Measurements from ENCODE around the gene ARHGAP26. TPM values are rescaled to one million over a fixed set of nuclear protein-coding genes. Genes with fewer than 3 reads are reported as not detected.

Gene ARHGAP26
- polyA plus RNA-seq, 1 donor (not counting 4 experiments of a cell fraction or from before 2014, with no cell fraction given), result 3.9 TPM

DNA sequence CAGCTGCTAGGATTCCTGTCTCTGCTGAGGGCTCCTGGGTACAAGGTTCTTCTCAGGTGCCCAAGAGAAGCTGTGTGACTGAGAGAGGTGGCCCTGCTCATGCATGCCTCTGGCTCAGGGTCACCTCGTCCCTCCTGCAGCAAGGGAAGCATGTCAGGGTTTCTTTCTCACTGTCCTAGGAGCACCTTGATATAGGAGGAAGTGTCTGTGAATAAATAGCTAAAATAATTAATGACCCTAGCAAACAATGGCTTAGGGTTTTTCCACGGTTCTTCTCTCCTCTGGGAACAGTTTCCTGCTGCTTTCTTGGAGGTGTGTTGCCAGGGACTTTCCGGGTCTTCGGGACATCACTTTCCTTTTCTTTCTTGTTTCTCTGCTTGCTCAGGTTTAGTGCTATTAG lies 87.2 kb downstream of the ARHGAP26 start:
- Histone ChIP-seq H3K79me2 (ENCODE audit: control insufficient read depth, insufficient read depth, low read length) (no peaks in the 10 kb centered on the region), H4K20me1 (ENCODE audit: control insufficient read depth, extremely low read depth, insufficient read depth, low read length) (no peaks in the 10 kb centered on the region), H3K9me3 (ENCODE audit: control insufficient read depth, low read depth, low read length) (no peaks in the 10 kb centered on the region), H3K9ac (ENCODE audit: control insufficient read depth, extremely low read depth, insufficient read depth, low read length) (no peak overlapping the region), H3K4me3 (ENCODE audit: control insufficient read depth in 2 of 3, extremely low read depth in 1 of 3, insufficient read depth in 2 of 3, low read depth in 1 of 3, low read length in 3 of 3) (no peak overlapping the region), H3K4me1 (ENCODE audit: control insufficient read depth, extremely low read depth, insufficient read depth, low read length) (peaks cover 3% of the 10 kb centered on the region), H3K36me3 (ENCODE audit: control insufficient read depth in 2 of 2, extremely low read depth in 1 of 2, insufficient read depth in 2 of 2, low read length in 2 of 2) (no peaks in the 10 kb centered on the region), H3K4me2 (ENCODE audit: control insufficient read depth, extremely low read depth, insufficient read depth, low read depth, low read length) (peak overlapping the region; percentile 20), H3K9me1 (ENCODE audit: control insufficient read depth, extremely low read depth, insufficient read depth, low read length) (no peaks in the 10 kb centered on the region), H3K27ac (ENCODE audit: control insufficient read depth, insufficient read depth, low read length) (no peak overlapping the region), H2AFZ (ENCODE audit: control insufficient read depth, low read length) (no peak overlapping the region), H3K27me3 (ENCODE audit: control insufficient read depth, extremely low read depth, insufficient read depth, low read length) (no peaks in the 10 kb centered on the region)
- dilution Hi-C loops (cut with MboI; ENCODE audit: extremely low pct_ligation_motif_present, low sequenced_read_pairs), result no loop called here
- FAIRE-seq (no peak), DNase-seq (ENCODE audit: low read depth, low spot score) (no peak)
- TF ChIP-seq, protein P1, sequence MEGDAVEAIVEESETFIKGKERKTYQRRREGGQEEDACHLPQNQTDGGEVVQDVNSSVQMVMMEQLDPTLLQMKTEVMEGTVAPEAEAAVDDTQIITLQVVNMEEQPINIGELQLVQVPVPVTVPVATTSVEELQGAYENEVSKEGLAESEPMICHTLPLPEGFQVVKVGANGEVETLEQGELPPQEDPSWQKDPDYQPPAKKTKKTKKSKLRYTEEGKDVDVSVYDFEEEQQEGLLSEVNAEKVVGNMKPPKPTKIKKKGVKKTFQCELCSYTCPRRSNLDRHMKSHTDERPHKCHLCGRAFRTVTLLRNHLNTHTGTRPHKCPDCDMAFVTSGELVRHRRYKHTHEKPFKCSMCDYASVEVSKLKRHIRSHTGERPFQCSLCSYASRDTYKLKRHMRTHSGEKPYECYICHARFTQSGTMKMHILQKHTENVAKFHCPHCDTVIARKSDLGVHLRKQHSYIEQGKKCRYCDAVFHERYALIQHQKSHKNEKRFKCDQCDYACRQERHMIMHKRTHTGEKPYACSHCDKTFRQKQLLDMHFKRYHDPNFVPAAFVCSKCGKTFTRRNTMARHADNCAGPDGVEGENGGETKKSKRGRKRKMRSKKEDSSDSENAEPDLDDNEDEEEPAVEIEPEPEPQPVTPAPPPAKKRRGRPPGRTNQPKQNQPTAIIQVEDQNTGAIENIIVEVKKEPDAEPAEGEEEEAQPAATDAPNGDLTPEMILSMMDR (optimal IDR thresholded peaks at IDR 0.05 in 1 of 3, IDR thresholded peaks at IDR 0.05 in 1 of 3, conservative IDR thresholded peaks at IDR 0.05 in 1 of 3; ENCODE audit: extremely low read depth in 1 of 3, insufficient read depth in 2 of 3, low read length in 3 of 3), result no peak
- no peak for TF ChIP-seq EZH2 (IDR thresholded peaks at IDR 0.05; ENCODE audit: low read length)

DNA sequence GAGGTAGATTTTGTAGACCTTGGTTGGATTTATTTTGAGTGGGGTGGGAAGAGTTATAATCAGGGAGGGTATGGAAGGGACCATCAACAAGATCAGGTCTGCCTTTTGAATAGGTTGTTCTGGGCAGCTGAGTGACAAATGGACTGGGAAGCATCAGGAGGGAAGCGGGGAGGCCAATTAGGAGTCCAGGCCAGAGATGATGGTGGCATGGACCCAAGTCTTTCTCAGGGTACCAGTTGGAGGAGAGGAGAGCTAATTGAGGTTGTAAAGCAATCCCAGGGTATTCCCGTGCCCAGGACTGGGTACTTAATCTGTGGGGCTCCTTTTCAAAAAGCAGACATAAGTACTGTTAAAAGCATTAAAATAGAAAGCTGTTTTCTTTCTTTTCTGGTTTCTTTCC lies 88.9 kb downstream of the ARHGAP26 start:
- no peak overlapping the region for H3K4me2 ChIP-seq (ENCODE audit: control insufficient read depth, extremely low read depth, insufficient read depth, low read depth, low read length)
- no peak overlapping the region for H2AFZ ChIP-seq (ENCODE audit: control insufficient read depth, low read length)
- H3K27me3 ChIP-seq (ENCODE audit: control insufficient read depth, extremely low read depth, insufficient read depth, low read length), result no peaks in the 10 kb centered on the region
- H4K20me1 ChIP-seq (ENCODE audit: control insufficient read depth, extremely low read depth, insufficient read depth, low read length), result no peaks in the 10 kb centered on the region
- no peaks in the 10 kb centered on the region for H3K79me2 ChIP-seq (ENCODE audit: control insufficient read depth, insufficient read depth, low read length)
- H3K9ac ChIP-seq (ENCODE audit: control insufficient read depth, extremely low read depth, insufficient read depth, low read length), result no peak overlapping the region
- no peaks in the 10 kb centered on the region for H3K9me3 ChIP-seq (ENCODE audit: control insufficient read depth, low read depth, low read length)
- H3K4me1 ChIP-seq (ENCODE audit: control insufficient read depth, extremely low read depth, insufficient read depth, low read length), result peaks cover 3% of the 10 kb centered on the region
- no peak overlapping the region for H3K4me3 ChIP-seq (ENCODE audit: control insufficient read depth in 2 of 3, extremely low read depth in 1 of 3, insufficient read depth in 2 of 3, low read depth in 1 of 3, low read length in 3 of 3)
- no peak for DNase-seq (ENCODE audit: low read depth, low spot score)
- dilution Hi-C loops (cut with MboI; ENCODE audit: extremely low pct_ligation_motif_present, low sequenced_read_pairs), result no loop called here
- TF ChIP-seq, protein P1 (optimal IDR thresholded peaks at IDR 0.05 in 1 of 3, IDR thresholded peaks at IDR 0.05 in 1 of 3, conservative IDR thresholded peaks at IDR 0.05 in 1 of 3; ENCODE audit: extremely low read depth in 1 of 3, insufficient read depth in 2 of 3, low read length in 3 of 3), result no peak
- TF ChIP-seq EZH2 (IDR thresholded peaks at IDR 0.05; ENCODE audit: low read length), result no peak
- no peak for FAIRE-seq
- H3K36me3 ChIP-seq (ENCODE audit: control insufficient read depth in 2 of 2, extremely low read depth in 1 of 2, insufficient read depth in 2 of 2, low read length in 2 of 2), result no peaks in the 10 kb centered on the region
- no peaks in the 10 kb centered on the region for H3K9me1 ChIP-seq (ENCODE audit: control insufficient read depth, extremely low read depth, insufficient read depth, low read length)
- H3K27ac ChIP-seq (ENCODE audit: control insufficient read depth, insufficient read depth, low read length), result no peak overlapping the region

All from keratinocyte (primary cell).